Thoracic aorta (tissue), 2 donors: ENCODE measurements around the gene OR10D3. TPM values are rescaled to one million over a fixed set of nuclear protein-coding genes. Genes with fewer than 3 reads are reported as not detected.
"Not testable (repeated sequence)": the region's sequence is repeated elsewhere in the genome, so short reads cannot be mapped to it uniquely, and the experiment has no call there.

Source experiments
- ATAC-seq: fragments of 150-250 bp; one replicate; pipeline ENCODE4 v1.8.0; 2017; ENCODE audit warnings: low read depth; ENCODE audit not compliant: insufficient number of reproducible peaks, low FRiP score
- DNase-seq: peaks from one replicate; pipeline ENCODE4 v3.0.0-alpha.2; 2020; ENCODE audit warnings: low spot score
- H3K27ac ChIP-seq, 2 donors: fragments of 200-600 bp; sonication (generic); 1 replicate in 1 of 2; 2 replicates in 1 of 2; pipeline ENCODE4 v1.5.1; 2016; ENCODE audit warnings: mild to moderate bottlenecking in 2 of 2, moderate library complexity in 2 of 2
- H3K27me3 ChIP-seq: fragments of 200-600 bp; sonication (generic); replicated peaks from 2 replicates; pipeline ENCODE4 v1.6.0; 2016; ENCODE audit warnings: mild to moderate bottlenecking; ENCODE audit not compliant: insufficient read depth
- H3K36me3 ChIP-seq: fragments of 200-600 bp; sonication (generic); one replicate; pipeline ENCODE4 v1.5.1; 2016
- H3K4me1 ChIP-seq, 2 donors: fragments of 200-600 bp; sonication (generic); 1 replicate in 1 of 2; 2 replicates in 1 of 2; pipeline versions ENCODE4 v1.5.1 to v1.6.0; 2016; ENCODE audit warnings: low read depth in 2 of 2, mild to moderate bottlenecking in 1 of 2; ENCODE audit not compliant: control insufficient read depth in 1 of 2
- H3K4me3 ChIP-seq: fragments of 200-600 bp; sonication (generic); 2 replicates; pipeline ENCODE4 v1.5.1; 2016; ENCODE audit warnings: mild to moderate bottlenecking
- H3K9me3 ChIP-seq: fragments of 200-600 bp; sonication (generic); 2 replicates; pipeline ENCODE4 v1.5.1; 2016
- CTCF ChIP-seq: fragments of 200-600 bp; sonication (generic); IDR thresholded peaks from one replicate; pipeline ENCODE4 v1.5.1; 2019; ENCODE audit warnings: antibody characterized with exemption
- total RNA-seq, 2 donors: library from RNA; depleted of rRNA; stranded (reverse); fragments of >200 nt; gene quantifications; one replicate each; pipeline versions ENCODE4 v1.1.0 to v1.2.3, GENCODE V29; 2016

Gene OR10D3
- total RNA-seq, 2 donors from 2014 or later, result not detected

GRCh38 chr11:124211321-124211720, 28.2 kb downstream of the OR10D3 start:
- Histone ChIP-seq H3K27ac (no peak overlapping the region), H3K27me3 (no peaks in the 10 kb centered on the region), H3K36me3 (no peaks in the 10 kb centered on the region), H3K9me3 (no peaks in the 10 kb centered on the region), H3K4me3 (no peak overlapping the region), H3K4me1 (no peaks in the 10 kb centered on the region)
- no peak for ATAC-seq
- DNase-seq, result no peak
- no peak for TF ChIP-seq CTCF

GRCh38 chr11:124214027-124214426, 30.9 kb downstream of the OR10D3 start:
- Histone ChIP-seq H3K4me3 (no peak overlapping the region), H3K4me1 (no peaks in the 10 kb centered on the region), H3K27me3 (no peaks in the 10 kb centered on the region), H3K27ac (no peak overlapping the region), H3K36me3 (no peaks in the 10 kb centered on the region), H3K9me3 (no peaks in the 10 kb centered on the region)
- DNase-seq, result no peak
- no peak for ATAC-seq
- no peak for TF ChIP-seq CTCF

GRCh38 chr11:124219126-124219525, 36.0 kb downstream of the OR10D3 start:
- H3K4me1 ChIP-seq, result no peaks in the 10 kb centered on the region
- H3K27ac ChIP-seq, result no peak overlapping the region
- H3K27me3 ChIP-seq, result no peaks in the 10 kb centered on the region
- TF ChIP-seq CTCF, result no peak
- H3K4me3 ChIP-seq, result no peak overlapping the region
- H3K36me3 ChIP-seq, result no peaks in the 10 kb centered on the region
- ATAC-seq, result no peak
- no peak for DNase-seq
- H3K9me3 ChIP-seq, result no peaks in the 10 kb centered on the region

GRCh38 chr11:124222407-124222806, 39.3 kb downstream of the OR10D3 start:
- no peaks in the 10 kb centered on the region for H3K4me1 ChIP-seq
- no peak for ATAC-seq
- H3K36me3 ChIP-seq, result no peaks in the 10 kb centered on the region
- TF ChIP-seq CTCF, result no peak
- DNase-seq, result no peak
- H3K27ac ChIP-seq, result no peak overlapping the region
- H3K9me3 ChIP-seq, result no peaks in the 10 kb centered on the region
- no peaks in the 10 kb centered on the region for H3K27me3 ChIP-seq
- no peak overlapping the region for H3K4me3 ChIP-seq

GRCh38 chr11:124224618-124225423, 41.7 kb downstream of the OR10D3 start:
- H3K4me3 ChIP-seq, H3K9me3 ChIP-seq, H3K4me1 ChIP-seq, ATAC-seq, H3K27me3 ChIP-seq, H3K27ac ChIP-seq, DNase-seq, H3K36me3 ChIP-seq: not testable (repeated sequence)

GRCh38 chr11:124225471-124225870, 42.3 kb downstream of the OR10D3 start:
- no peaks in the 10 kb centered on the region for H3K27me3 ChIP-seq
- no peak overlapping the region for H3K27ac ChIP-seq
- H3K4me1 ChIP-seq, result no peaks in the 10 kb centered on the region
- no peak for TF ChIP-seq CTCF
- no peak overlapping the region for H3K4me3 ChIP-seq
- H3K9me3 ChIP-seq, result no peaks in the 10 kb centered on the region
- H3K36me3 ChIP-seq, result no peaks in the 10 kb centered on the region
- no peak for ATAC-seq
- DNase-seq, result no peak
